Astrocyte (in vitro differentiated cells and primary cell): ENCODE measurements around the gene GIT1.

Source experiments
- EZH2 ChIP-seq: IDR thresholded peaks from 2 replicates; pipeline ENCODE4 v1.6.1; 2012; ENCODE audit warnings: mild to moderate bottlenecking, low read length, inconsistent platforms; ENCODE audit not compliant: insufficient read depth
- TF ChIP-seq, protein P1 (sequence below): IDR thresholded peaks from 2 replicates; pipeline ENCODE4 v1.5.1; 2011; ENCODE audit warnings: low read depth, mild to moderate bottlenecking, inconsistent platforms, low read length, moderate library complexity; ENCODE audit not compliant: insufficient read depth

- TF ChIP-seq, protein P1, sequence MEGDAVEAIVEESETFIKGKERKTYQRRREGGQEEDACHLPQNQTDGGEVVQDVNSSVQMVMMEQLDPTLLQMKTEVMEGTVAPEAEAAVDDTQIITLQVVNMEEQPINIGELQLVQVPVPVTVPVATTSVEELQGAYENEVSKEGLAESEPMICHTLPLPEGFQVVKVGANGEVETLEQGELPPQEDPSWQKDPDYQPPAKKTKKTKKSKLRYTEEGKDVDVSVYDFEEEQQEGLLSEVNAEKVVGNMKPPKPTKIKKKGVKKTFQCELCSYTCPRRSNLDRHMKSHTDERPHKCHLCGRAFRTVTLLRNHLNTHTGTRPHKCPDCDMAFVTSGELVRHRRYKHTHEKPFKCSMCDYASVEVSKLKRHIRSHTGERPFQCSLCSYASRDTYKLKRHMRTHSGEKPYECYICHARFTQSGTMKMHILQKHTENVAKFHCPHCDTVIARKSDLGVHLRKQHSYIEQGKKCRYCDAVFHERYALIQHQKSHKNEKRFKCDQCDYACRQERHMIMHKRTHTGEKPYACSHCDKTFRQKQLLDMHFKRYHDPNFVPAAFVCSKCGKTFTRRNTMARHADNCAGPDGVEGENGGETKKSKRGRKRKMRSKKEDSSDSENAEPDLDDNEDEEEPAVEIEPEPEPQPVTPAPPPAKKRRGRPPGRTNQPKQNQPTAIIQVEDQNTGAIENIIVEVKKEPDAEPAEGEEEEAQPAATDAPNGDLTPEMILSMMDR: no peak
- TF ChIP-seq EZH2: no peak
These were observed 33.6 kb downstream of the GIT1 start for GRCh38 chr17:29555840-29556239.
